Measurements from ENCODE around the gene USB1.

GRCh38 chr16:58022601-58023371, 21.6 kb downstream of the USB1 start:
- TF ChIP-seq POLR2AphosphoS5 (IDR thresholded peaks at IDR 0.05), result no peak
- TF ChIP-seq, protein P1, sequence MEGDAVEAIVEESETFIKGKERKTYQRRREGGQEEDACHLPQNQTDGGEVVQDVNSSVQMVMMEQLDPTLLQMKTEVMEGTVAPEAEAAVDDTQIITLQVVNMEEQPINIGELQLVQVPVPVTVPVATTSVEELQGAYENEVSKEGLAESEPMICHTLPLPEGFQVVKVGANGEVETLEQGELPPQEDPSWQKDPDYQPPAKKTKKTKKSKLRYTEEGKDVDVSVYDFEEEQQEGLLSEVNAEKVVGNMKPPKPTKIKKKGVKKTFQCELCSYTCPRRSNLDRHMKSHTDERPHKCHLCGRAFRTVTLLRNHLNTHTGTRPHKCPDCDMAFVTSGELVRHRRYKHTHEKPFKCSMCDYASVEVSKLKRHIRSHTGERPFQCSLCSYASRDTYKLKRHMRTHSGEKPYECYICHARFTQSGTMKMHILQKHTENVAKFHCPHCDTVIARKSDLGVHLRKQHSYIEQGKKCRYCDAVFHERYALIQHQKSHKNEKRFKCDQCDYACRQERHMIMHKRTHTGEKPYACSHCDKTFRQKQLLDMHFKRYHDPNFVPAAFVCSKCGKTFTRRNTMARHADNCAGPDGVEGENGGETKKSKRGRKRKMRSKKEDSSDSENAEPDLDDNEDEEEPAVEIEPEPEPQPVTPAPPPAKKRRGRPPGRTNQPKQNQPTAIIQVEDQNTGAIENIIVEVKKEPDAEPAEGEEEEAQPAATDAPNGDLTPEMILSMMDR (IDR thresholded peaks at IDR 0.05), result no peak
- TF ChIP-seq POLR2A (IDR thresholded peaks at IDR 0.05), result no peak

Data from breast epithelium (tissue), 3 donors.